HG02759 (cell line): ENCODE measurements around the gene RGS13.

Experiments used
- ATAC-seq: cut with Tn5 transposase; IDR thresholded peaks from one replicate; pipeline ENCODE4 v1.9.1; 2021; ENCODE audit warnings: mild to moderate bottlenecking, moderate library complexity; ENCODE audit not compliant: unreplicated experiment

RGS13 gene

GRCh38 chr1:192635939-192636338 is at the start of gene RGS13:
TSS of gene RGS13 (plus strand) at chr1:192636147. CDS start at chr1:192644335, 8,188 bp downstream.
- ATAC-seq = no peak

GRCh38 chr1:192587386-192588266 is 48.3 kb upstream of the RGS13 start:
- ATAC-seq = no peak

- no peak for ATAC-seq
Observed at GRCh38 chr1:192588546-192588945, 47.4 kb upstream of the RGS13 start.

GRCh38 chr1:192589813-192590212 is 46.1 kb upstream of the RGS13 start:
- no peak for ATAC-seq

- ATAC-seq = no peak
Observed at GRCh38 chr1:192592517-192592916, 43.4 kb upstream of the RGS13 start.

- no peak for ATAC-seq
Observed at GRCh38 chr1:192592981-192593708, 42.8 kb upstream of the RGS13 start.

- ATAC-seq = no peak
Observed at GRCh38 chr1:192595299-192595698, 40.6 kb upstream of the RGS13 start.

GRCh38 chr1:192598589-192598988 is 37.4 kb upstream of the RGS13 start:
- ATAC-seq = peak; percentile 29

GRCh38 chr1:192600275-192600674 is 35.7 kb upstream of the RGS13 start:
- ATAC-seq = no peak

GRCh38 chr1:192601143-192601542 is 34.8 kb upstream of the RGS13 start:
- peak; percentile 63 for ATAC-seq

GRCh38 chr1:192601567-192601966 is 34.4 kb upstream of the RGS13 start:
- peak; percentile 42 for ATAC-seq

- ATAC-seq = no peak
Observed at GRCh38 chr1:192602757-192603156, 33.2 kb upstream of the RGS13 start.

- no peak for ATAC-seq
Observed at GRCh38 chr1:192603218-192603787, 32.6 kb upstream of the RGS13 start.

GRCh38 chr1:192604979-192605620 is 30.8 kb upstream of the RGS13 start:
- peak; percentile 32 for ATAC-seq

- ATAC-seq = no peak
Observed at GRCh38 chr1:192608671-192609070, 27.3 kb upstream of the RGS13 start.

- ATAC-seq = peak; percentile 98
Observed at GRCh38 chr1:192609110-192610079, 26.6 kb upstream of the RGS13 start.

GRCh38 chr1:192610112-192610889 is 25.6 kb upstream of the RGS13 start:
- no peak for ATAC-seq

- peak; percentile 80 for ATAC-seq
Observed at GRCh38 chr1:192615055-192615454, 20.9 kb upstream of the RGS13 start.

GRCh38 chr1:192620071-192620635 is 15.8 kb upstream of the RGS13 start:
- ATAC-seq = no peak
